Measurements from ENCODE around the gene SH3TC2.
"Not testable (repeated sequence)": the region's sequence is repeated elsewhere in the genome, so short reads cannot be mapped to it uniquely, and the experiment has no call there.

SH3TC2 gene

DNA sequence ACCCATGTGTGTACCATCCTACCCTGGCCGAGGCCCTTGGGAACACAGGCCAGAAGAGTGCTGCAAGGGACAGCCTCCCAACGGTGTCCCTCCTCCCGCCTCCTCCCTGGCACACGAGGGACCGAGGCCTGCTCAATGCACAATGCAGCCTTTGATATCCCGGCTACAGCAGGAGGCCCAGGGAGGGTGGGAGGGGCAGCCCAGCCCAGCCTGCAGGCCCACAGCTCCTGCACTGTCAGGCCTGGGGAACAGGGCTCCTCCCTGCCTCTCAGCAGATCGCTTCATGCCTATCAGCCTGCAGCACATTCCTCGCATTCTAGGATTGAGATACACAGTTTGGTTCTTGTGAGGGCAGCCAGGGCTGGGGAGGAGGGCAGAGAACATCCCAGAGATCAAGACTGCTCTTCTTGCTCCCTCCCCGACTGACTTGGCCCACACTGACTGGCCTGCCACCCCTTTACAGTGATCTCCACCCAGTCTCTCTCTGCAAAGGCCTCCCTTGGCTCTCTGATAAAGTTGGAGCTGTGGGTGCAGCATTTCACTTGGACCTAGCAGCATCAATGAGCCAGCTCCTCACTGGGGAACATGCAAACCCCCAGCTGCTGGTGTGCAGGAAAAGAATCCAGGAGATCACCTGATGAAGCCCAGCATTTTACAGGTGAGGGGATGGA is at the start of gene SH3TC2:
SH3TC2 (minus strand) TSS at position 46 of the 671 bp plus-strand sequence; CDS start at position 6, 40 bp downstream.
- no peak for DNase-seq

DNA sequence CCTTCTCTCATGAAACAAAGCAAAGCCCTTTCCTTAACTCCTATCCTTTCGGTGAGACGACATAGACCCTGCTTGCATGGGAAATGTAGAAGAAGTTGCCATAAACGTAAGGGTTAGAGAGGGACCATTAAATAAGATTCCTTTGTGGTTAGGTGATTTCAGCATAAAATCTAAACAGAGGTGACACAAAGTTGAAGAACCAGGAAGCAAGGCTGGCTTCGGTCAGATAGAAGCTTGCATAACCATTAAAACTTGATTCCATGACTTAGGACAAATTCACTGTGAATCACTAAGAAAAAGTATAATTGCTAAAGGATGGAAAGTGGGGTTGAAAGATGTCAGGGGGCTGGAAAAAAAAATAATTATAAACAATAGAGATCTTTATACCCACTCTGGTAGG is 47.5 kb upstream of the SH3TC2 start:
- DNase-seq = no peak

DNA sequence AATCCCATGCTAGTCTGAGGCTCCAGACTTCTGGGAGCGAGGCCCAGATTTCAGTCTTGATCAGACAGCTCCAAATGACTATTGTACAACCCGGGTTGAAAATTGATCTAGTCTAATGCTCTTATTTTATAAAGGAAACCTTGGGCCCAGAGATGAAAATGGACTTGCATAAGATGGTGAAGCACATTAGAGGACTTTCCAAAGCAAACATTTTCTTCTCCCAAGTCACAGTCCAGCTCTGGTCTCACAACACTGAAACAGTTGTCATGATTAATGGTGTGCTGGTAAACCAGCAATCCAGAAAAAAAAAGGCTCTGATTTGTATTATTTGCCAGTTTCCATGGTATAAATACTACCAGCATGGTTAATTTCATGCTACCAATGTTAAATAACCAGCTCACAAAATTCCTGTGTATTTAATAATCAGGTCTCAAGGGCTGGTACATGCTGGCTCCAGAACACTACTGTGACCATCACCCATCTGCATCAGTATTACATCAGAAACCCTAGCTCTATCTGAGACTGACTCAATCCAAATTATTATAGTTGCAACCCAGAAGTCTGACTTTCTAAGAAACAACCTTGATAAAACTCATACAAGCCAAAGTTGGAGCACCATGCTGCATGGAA is 45.9 kb upstream of the SH3TC2 start:
- DNase-seq = no peak

DNA sequence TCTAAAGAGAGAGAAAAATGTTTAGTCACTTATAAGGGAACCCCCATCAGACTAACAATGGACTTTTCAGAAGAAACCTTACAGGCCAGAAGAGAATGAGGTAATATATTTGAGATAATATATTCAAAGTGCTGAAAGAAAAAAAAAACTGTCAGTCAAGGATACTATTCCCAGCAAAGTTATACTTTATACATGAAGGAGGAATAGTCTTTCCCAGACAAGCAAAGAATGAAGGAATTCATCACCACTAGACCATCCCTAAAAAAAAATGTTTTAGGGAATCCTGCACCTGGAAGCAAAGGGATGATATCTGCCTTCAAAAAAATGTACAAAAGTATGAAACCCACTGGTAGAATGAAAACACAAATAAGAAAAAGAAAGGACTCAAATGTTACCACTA is 37.5 kb upstream of the SH3TC2 start:
- no peak for DNase-seq

DNA sequence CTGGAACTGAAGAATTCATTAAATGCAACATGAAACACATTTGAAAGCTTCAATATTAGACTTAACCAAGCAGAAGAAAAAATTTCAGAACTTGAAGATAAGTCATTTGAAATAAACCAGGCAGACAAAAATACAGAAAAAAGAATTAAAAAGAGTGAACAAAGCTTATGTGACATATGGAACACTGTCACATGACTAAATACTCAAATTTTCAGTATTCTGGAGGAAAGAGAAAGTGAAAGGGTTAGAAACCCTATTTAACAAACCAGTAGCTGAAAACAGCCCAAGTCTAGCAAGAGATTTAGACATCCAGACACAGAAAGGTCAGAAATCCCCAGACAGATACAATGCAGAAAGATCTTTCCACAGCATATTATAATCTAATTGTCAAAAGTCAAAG is 37.1 kb upstream of the SH3TC2 start:
- no peak for DNase-seq

DNA sequence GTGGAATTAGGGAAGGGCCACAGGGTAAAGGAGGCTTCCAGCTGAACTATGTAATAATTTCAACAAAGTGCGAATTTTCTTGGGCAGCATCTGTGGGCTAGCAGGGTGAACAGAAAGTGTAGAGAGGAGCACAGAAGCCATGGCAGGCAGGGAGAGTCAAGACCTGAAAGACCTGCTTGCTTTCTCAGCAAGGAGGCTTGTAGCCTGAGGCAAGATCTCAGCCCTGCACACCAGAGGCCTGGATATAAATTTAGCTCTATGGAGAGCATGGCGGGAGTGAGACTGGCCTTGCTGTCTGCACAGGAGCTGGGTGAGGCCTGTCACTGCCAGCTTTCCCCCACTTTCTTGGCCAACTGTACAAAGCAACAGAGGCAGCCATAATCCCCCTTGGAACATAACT is 32.1 kb upstream of the SH3TC2 start:
- DNase-seq = no peak

DNA sequence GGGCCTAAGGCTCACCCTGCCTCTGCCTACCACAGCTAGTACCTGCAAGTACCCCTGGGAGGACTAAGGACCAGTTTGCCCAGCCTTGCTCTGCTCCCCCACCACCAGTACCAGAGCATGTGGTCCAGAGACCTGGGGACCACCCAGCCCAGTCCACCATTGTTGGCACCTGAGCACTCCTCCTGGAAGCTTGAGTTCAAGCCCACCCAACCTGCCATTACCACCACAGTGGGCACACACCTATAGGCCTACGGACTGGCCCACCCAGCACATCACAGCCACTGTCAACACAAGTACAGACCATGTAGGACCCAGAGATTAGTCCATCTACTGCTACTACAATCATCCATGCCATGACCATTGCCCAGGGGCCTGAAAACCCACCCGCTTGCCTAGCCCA is 30.8 kb upstream of the SH3TC2 start:
- DNase-seq = no peak

DNA sequence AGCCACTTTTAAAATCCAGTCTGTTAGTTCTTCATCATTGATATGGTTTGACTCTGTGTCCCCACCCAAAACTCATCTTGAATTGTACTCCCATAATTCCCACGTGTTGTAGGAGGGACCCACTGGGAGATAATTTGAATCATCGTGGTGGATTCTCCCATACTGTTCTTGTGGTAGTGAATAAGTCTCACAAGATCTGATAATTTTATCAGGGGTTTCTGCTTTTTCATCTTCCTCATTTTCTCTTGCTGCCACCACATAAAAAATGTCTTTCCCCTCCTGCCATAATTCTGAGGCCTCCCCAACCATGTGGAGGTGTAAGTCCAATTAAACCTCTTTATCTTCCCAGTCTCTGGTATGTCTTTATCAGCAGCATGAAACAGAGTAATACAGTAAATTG is 26.9 kb upstream of the SH3TC2 start:
- DNase-seq = no peak

DNA sequence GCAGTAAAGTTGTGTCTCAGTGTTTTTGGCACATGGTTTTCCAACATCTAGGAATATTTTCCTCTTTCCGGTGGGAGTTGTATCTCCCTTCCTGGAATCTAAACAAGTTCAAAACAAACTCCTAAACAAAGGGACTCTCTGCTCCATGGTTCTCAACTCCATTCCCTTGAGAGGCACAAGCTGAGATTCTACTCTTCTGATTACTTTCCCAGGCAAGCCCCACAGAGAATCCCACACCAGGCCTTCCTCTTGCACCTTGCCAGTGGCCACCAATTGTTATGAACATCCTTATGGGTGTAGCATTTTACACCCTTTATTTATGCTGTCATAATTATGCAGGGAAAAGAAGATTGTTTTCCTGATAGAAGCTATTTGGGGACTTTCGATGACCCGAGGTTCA is 25.8 kb upstream of the SH3TC2 start:
- no peak for DNase-seq

DNA sequence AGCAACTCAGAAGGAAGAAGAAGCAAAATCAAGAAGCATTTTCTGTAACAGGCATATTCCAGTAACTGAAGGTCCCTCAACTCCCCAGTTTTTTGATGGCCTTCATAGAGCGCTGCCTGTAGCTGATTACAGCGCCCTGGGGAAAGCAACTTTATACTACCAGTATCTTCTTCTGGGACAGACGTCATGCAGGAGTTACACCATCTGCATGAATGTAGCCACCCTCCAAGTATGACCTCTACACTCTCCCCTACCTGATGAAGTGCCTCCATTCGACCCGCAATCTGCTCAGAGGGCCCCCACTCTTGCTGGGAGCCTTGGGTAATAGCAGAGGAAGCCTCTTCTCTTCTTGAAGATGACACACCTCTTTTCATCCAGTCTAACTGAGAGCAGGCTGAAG is 21.0 kb upstream of the SH3TC2 start:
- no peak for DNase-seq

DNA sequence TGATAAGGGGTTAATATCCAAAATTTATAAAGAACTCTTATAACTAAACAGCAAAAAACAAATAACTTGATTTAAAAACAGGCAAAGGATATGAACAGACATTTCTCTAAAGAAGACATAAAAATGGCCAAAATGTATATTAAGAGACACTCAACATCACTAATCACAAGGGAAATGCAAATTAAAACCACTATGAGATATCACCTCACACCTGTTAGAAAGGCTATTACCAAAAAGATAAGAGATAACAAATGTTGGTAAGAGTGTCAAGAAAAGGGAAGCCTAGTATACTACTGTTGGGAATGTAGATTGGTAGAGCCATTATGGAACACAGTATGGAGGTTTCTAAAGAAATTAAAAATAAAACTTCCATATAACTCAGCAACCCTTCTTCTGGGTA is 19.4 kb upstream of the SH3TC2 start:
- no peak for DNase-seq

DNA sequence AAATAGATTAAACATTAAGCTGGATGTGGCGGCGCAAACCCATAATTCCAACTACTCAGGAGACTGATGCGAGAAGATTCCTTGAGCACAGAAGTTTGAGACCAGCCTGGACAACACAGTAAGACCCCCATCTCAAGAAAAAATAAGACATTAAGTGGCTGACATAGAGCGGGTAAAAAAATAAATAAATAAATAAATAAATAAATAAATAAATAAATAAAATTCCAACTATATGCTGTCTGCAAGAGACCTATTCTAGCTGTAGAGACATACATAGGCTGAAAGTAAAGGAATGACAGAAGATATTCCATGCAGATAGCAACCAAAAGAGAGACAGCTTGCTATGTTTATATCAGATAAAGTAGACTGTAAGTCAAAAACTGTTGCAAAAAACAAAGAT is 17.4 kb upstream of the SH3TC2 start:
- no peak for DNase-seq

DNA sequence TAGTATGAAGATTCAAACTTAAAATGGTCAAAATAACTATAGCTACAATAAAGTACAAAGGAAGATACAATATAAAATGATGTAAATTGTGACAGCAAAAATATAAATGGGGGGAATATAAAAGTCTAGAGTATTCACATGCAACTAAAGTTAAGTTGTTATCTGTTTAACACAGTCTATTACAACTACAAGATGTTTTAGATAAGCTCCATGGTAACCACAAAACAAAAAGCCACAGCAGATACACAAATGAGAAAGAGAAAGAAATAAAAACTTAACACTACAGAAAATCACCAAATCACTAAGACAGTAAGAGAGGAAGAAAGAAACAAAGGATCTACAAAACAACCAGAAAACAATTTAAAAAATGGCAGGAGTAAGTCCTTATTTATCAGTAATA is 17.0 kb upstream of the SH3TC2 start:
- no peak for DNase-seq

DNA sequence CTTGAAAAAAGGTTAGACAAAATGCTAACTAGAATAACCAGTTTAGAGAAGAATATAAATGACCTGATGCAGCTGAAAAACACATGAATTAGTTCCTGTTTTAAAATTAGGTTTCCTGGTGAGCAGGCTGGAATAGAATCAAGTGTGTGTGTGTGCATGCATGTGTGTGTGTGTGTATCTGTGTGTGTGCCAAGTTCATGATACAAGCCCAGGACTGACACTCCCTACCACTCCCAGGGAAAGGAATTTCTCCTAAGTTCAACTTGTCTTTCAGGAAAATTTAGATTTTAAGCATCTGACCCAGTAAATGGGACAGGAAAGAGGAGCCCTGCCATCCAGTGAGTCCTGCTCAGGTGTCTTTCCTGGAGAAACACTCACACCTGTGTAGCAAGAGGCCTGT is 11.2 kb upstream of the SH3TC2 start:
- not testable (repeated sequence) for DNase-seq

DNA sequence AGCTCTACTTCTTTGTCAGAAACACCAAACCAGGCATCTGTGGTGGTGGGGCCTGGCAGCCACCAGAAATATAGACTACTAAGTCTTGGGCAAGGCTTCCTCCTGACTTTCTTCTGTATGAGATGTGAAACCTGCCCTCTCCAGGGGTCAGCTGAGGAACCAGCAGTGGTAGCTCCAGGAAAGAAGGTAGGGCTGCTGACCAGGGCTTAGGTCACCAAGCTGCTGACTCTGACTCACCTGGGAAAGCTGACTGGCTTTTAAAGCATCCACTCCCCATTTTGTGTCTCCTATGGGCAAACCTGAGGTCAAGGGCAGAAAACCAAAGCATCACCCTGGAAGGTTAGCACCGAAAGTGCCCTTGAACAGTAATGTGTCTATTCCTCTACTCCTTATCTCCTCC is 10.4 kb upstream of the SH3TC2 start:
- no peak for DNase-seq

DNA sequence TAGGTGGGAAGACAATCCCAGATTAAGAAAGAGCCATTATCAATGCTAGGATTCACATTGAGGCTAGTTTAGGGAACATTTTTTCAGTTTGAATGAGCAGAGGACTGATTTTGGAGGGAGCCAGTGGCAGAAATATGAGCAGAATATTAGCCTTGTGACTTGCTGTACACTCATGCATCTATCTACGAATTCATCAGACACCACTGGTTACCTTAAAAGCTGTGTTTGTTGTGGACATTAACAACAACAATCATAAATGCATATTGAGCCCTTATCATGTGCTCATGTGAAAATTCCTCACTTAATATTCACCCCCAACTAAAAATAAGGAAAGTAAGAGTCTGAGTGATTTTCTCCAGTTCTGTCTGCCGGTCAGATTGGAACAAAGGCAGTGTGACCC is 9.9 kb upstream of the SH3TC2 start:
- DNase-seq = no peak

DNA sequence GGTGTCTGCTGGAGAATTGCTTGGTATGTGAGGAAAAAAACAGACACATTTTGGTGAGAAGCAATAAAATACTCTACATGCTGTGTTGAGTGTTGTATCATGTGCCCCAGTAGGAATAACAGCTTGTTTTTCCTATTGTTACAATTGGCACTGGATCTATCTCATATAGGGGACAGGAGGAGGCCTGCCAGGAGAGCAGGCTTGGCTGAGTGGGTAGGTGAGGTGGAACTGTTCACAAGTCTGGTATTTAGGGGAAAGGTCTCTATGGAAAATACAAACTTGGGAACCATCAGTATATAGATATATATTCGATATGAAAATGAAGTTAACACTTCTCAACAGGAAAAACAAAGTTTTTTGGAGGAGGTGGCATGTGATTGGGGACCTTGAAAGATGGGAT is 9.5 kb upstream of the SH3TC2 start:
- no peak for DNase-seq

DNA sequence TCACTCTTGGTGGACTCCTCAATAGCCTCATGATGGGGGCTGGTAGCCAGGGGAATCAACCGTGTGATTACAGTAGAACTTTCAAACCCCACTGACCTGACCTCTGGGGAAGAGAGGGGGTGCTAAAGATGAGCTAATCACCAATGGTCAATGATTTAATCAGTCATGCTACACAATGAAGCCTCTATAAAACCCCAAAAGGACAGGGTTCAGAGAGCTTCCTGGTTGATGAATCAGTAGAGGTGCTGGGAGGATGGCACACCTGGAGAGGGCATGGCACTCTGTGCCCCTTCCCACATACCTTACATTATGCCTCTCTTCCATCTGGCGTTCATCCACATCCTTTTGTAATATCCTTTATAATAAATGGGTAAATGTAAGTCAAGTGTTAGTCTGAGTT is 8.9 kb upstream of the SH3TC2 start:
- DNase-seq = no peak

DNA sequence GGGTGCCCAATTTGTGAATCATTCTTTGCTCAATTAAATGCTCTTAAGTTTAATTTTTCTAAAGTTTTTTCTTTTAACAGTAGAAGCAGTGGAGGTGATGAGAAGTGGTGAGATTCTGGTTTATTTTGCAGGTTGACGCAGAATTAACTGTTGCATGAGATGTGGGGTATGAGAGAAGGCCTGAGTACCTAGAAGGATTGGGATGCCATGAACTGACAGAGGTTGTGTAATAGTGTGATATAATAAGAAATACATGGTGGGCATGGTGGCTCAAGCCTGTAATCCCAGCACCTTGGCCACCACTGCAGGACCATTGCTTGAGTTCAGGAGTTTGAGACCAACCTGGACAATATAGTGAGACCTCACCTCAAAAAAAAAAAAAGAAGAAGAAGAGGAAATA is 8.4 kb upstream of the SH3TC2 start:
- no peak for DNase-seq

DNA sequence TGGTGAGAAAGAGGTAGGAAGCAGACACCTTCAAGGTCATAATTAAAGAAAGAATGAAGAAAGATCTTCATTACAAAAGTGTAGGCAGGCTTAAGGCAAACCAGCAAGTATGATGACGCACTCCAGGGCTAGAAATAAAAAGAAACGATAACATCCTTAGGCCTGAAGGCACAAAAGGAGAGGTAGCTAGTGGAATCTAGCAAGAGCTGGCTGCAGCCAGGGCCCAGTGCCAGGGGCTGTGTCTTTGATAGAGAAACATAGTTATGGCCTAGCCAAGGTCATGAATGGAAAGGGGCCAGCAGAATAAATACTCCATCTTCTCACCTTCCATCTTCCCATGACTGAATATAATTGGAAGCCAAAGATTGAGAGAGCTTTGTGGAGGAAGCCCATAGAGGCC is 6.8 kb upstream of the SH3TC2 start:
- DNase-seq = no peak

DNA sequence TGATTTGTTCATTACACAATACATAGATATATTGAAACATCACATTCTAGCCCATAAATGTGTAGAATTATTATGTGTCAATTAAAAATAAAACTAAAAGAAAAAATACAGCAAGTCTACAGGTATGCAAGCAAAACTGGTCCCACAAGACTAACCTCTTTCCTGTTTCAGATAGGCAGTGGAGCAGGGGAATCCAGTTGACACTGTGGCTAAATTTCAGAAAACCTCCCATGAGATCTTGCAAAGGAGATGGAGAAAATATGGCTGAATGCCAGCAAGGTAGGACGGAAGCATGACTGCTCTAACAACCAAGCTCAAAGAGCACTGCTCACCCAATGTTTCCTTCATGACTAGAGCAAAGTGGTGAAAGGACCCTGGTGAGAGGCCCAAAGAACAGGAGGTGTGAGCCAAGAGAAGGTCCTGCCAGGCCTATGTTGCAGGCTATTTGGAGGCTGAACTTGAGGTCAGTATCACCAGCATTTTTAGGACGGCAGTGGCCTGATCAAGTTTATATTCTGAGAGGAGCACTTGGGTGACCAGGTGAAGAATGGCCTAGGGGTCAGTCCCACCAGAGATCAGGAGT is 1.1 kb upstream of the SH3TC2 start:
- DNase-seq = no peak

DNA sequence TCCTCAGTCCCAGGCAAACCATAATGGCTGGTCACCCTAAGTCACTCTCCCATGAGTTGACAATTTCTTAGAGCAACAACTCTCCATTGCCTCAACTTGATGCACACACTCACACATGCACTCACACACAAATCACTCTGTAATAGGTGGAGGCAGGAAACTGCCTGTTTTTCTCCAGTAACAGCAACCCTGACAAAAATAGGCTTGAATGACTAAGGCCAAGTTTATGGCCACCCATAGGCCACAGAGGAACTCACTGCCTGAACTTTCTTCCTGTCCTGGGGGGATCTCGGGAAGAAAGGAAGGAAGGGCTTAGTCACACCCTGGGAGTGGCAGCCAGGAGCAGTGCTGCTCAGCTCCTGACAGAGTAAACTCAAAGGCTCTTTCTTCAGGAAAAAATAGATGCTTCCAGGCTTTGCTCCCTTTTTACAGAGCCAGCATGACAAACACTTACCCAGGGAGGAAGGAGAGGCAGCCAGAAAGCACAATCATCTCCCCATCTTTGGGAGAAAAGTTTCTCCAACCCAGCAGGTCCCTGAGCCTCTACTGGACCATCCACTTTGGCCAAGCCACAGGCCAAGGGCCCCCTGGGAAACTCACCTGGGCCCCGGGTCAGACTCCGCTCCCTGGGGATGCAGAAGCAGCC is 368 bp downstream of the SH3TC2 start:
- DNase-seq = no peak

DNA sequence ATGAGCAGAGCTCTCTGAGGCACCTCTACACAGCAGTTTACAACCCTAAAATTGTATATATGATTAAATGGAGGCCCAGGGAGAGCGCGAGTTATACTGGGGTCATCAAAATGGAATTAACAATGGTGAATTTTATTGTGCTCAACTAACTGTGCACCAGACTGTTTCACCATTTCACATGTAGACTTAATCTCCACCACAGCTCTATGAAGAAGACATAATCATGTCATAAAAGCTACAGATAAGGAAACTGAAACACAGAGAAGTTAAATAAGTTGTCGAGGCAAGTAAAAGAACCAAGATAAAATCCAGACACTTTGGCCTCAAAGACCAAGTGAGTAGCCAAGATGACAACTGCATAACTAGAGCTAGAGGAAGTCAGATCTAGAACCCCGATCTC is 1.5 kb downstream of the SH3TC2 start:
- DNase-seq = no peak

DNA sequence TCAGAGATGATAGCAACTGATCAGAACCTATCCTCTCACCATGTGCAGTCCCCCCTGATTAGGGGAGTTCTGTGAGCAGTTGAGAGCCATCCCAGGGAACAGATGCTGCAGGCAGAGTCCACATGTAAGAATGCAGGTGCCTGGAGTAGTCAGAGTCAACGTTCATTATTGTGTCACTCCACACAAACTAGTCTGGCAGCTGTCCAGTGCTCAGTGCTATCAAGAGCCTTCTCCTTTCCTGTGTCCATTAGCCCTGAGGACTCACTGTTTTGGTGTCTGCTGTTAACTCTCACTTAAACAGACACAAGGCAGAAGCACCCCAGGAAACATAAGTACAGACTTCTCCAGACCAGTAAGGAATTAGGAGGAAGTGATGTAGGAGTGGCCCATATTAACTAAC is 2.5 kb downstream of the SH3TC2 start:
- no peak for DNase-seq
